Activated T-helper 1 cell treated with anti-CD3 and anti-CD28 coated beads, Interleukin-12 subunit alpha, Interleukin-12 subunit beta, Interleukin-2, Interleukin-4 antibody, amounts not matched to agents 30 ng/mL and 10 ng/mL and 1 ng/mL, durations not matched to agents 14 hours and 24 hours and 36 hours (primary cell): ENCODE data around the gene PNMA8C. TPM values are rescaled to one million over a fixed set of nuclear protein-coding genes. Genes with fewer than 3 reads are reported as not detected.

Source experiments
- DNase-seq: peaks from one replicate; pipeline ENCODE4 v3.0.0; 2021; ENCODE audit warnings: low spot score
- H3K27ac Mint-ChIP-seq: one replicate; pipeline ENCODE4 v1.8.0; 2021; ENCODE audit warnings: mild to moderate bottlenecking, mixed read lengths
- H3K27me3 Mint-ChIP-seq: one replicate; pipeline ENCODE4 v1.8.0; 2022; ENCODE audit warnings: mild to moderate bottlenecking, moderate library complexity, mixed read lengths; ENCODE audit not compliant: insufficient read depth
- H3K36me3 Mint-ChIP-seq: one replicate; pipeline ENCODE4 v1.8.0; 2021; ENCODE audit warnings: low read depth, mixed read lengths
- H3K4me1 Mint-ChIP-seq: one replicate; pipeline ENCODE4 v1.8.0; 2021; ENCODE audit warnings: low read depth, mixed read lengths
- H3K4me3 Mint-ChIP-seq: one replicate; pipeline ENCODE4 v1.8.0; 2021; ENCODE audit warnings: mild to moderate bottlenecking, moderate library complexity, mixed read lengths
- H3K9me3 Mint-ChIP-seq: one replicate; pipeline ENCODE4 v1.8.0; 2021; ENCODE audit warnings: mixed read lengths
- intact Hi-C: fragments of 100-400 bp; cut with micrococcal nuclease; formaldehyde crosslinking; loops from one replicate; pipeline ENCODE4 v1.15.1; 2024
- total RNA-seq: library from RNA; stranded (reverse); gene quantifications from 2 replicates; pipeline ENCODE4 v1.2.3, GENCODE V29; 2022

Gene PNMA8C
- total RNA-seq, 1 donor from 2014 or later, result not detected

- H3K9me3 Mint-ChIP-seq, result no peaks in the 10 kb centered on the region
- peaks cover 47% of the 10 kb centered on the region for H3K36me3 Mint-ChIP-seq
Measured at GRCh38 chr19:46387713-46388130, 41.0 kb downstream of the PNMA8C start.

GRCh38 chr19:46386996-46387712, 41.6 kb downstream of the PNMA8C start:
- Mint-ChIP-seq H3K36me3 (peaks cover 47% of the 10 kb centered on the region), H3K27ac (no peak overlapping the region), H3K27me3 (no peaks in the 10 kb centered on the region), H3K4me3 (no peak overlapping the region), H3K9me3 (no peaks in the 10 kb centered on the region), H3K4me1 (no peaks in the 10 kb centered on the region)
- intact Hi-C loops, result no loop called here
- DNase-seq, result no peak

More at GRCh38 chr19:46387713-46388130, 41.0 kb downstream of the PNMA8C start:
- intact Hi-C loops, result no loop called here
- no peak overlapping the region for H3K4me3 Mint-ChIP-seq
- no peak for DNase-seq
- no peak overlapping the region for H3K27ac Mint-ChIP-seq
- H3K4me1 Mint-ChIP-seq, result no peaks in the 10 kb centered on the region
- no peaks in the 10 kb centered on the region for H3K27me3 Mint-ChIP-seq

GRCh38 chr19:46386151-46386550, 42.6 kb downstream of the PNMA8C start:
- Mint-ChIP-seq H3K27ac (no peak overlapping the region), H3K27me3 (no peaks in the 10 kb centered on the region), H3K4me1 (no peaks in the 10 kb centered on the region), H3K9me3 (no peaks in the 10 kb centered on the region), H3K4me3 (no peak overlapping the region), H3K36me3 (peaks cover 48% of the 10 kb centered on the region)
- no peak for DNase-seq
- intact Hi-C loops, result no loop called here

- peaks cover 52% of the 10 kb centered on the region for H3K36me3 Mint-ChIP-seq
- H3K9me3 Mint-ChIP-seq, result no peaks in the 10 kb centered on the region
- peaks cover under 1% of the 10 kb centered on the region for H3K4me1 Mint-ChIP-seq
- intact Hi-C loops, result no loop called here
- no peak overlapping the region for H3K27ac Mint-ChIP-seq
- H3K27me3 Mint-ChIP-seq, result no peaks in the 10 kb centered on the region
- no peak overlapping the region for H3K4me3 Mint-ChIP-seq
- DNase-seq, result no peak
Measured at GRCh38 chr19:46385636-46386035, 43.1 kb downstream of the PNMA8C start.

GRCh38 chr19:46384396-46384795, 44.3 kb downstream of the PNMA8C start:
- Mint-ChIP-seq H3K27ac (no peak overlapping the region), H3K9me3 (no peaks in the 10 kb centered on the region), H3K4me1 (peaks cover 6% of the 10 kb centered on the region), H3K27me3 (no peaks in the 10 kb centered on the region), H3K36me3 (peaks cover 51% of the 10 kb centered on the region), H3K4me3 (no peak overlapping the region)
- DNase-seq, result no peak
- intact Hi-C loops, result no loop called here

- DNase-seq, result no peak
- H3K36me3 Mint-ChIP-seq, result peaks cover 48% of the 10 kb centered on the region
- no peak overlapping the region for H3K4me3 Mint-ChIP-seq
- peaks cover 6% of the 10 kb centered on the region for H3K4me1 Mint-ChIP-seq
- no peaks in the 10 kb centered on the region for H3K9me3 Mint-ChIP-seq
- H3K27ac Mint-ChIP-seq, result no peak overlapping the region
- intact Hi-C loops, result no loop called here
- no peaks in the 10 kb centered on the region for H3K27me3 Mint-ChIP-seq
Measured at GRCh38 chr19:46383846-46384245, 44.9 kb downstream of the PNMA8C start.

- intact Hi-C loops, result no loop called here
- Mint-ChIP-seq H3K4me3 (no peak overlapping the region), H3K36me3 (peaks cover 43% of the 10 kb centered on the region), H3K27ac (no peak overlapping the region), H3K27me3 (no peaks in the 10 kb centered on the region), H3K9me3 (no peaks in the 10 kb centered on the region), H3K4me1 (peaks cover 6% of the 10 kb centered on the region)
- DNase-seq, result no peak
Measured at GRCh38 chr19:46383171-46383815, 45.4 kb downstream of the PNMA8C start.

GRCh38 chr19:46381756-46382345, 46.9 kb downstream of the PNMA8C start:
- Mint-ChIP-seq H3K9me3 (no peaks in the 10 kb centered on the region), H3K4me3 (no peak overlapping the region), H3K36me3 (peaks cover 42% of the 10 kb centered on the region), H3K27me3 (no peaks in the 10 kb centered on the region), H3K27ac (no peak overlapping the region), H3K4me1 (peaks cover 6% of the 10 kb centered on the region)
- intact Hi-C loops, result no loop called here
- DNase-seq, result no peak

- Mint-ChIP-seq H3K4me1 (peaks cover 6% of the 10 kb centered on the region), H3K4me3 (no peak overlapping the region), H3K27me3 (no peaks in the 10 kb centered on the region), H3K9me3 (no peaks in the 10 kb centered on the region), H3K36me3 (peaks cover 41% of the 10 kb centered on the region), H3K27ac (no peak overlapping the region)
- intact Hi-C loops, result no loop called here
- DNase-seq, result no peak
Measured at GRCh38 chr19:46381346-46381745, 47.4 kb downstream of the PNMA8C start.

- Mint-ChIP-seq H3K36me3 (peaks cover 48% of the 10 kb centered on the region), H3K9me3 (no peaks in the 10 kb centered on the region), H3K4me1 (peaks cover 6% of the 10 kb centered on the region), H3K27me3 (no peaks in the 10 kb centered on the region), H3K4me3 (no peak overlapping the region), H3K27ac (no peak overlapping the region)
- intact Hi-C loops, result no loop called here
- no peak for DNase-seq
Measured at GRCh38 chr19:46380690-46381089, 48.0 kb downstream of the PNMA8C start.

GRCh38 chr19:46378268-46378667, 50.5 kb downstream of the PNMA8C start:
- no peak overlapping the region for H3K4me3 Mint-ChIP-seq
- peaks cover 37% of the 10 kb centered on the region for H3K36me3 Mint-ChIP-seq
- H3K27ac Mint-ChIP-seq, result no peak overlapping the region
- H3K27me3 Mint-ChIP-seq, result no peaks in the 10 kb centered on the region
- DNase-seq, result no peak
- no peaks in the 10 kb centered on the region for H3K9me3 Mint-ChIP-seq
- intact Hi-C loops, result no loop called here
- peaks cover 6% of the 10 kb centered on the region for H3K4me1 Mint-ChIP-seq

- peaks cover 37% of the 10 kb centered on the region for H3K36me3 Mint-ChIP-seq
- intact Hi-C loops, result no loop called here
- H3K27me3 Mint-ChIP-seq, result no peaks in the 10 kb centered on the region
- no peak overlapping the region for H3K27ac Mint-ChIP-seq
- H3K4me1 Mint-ChIP-seq, result peaks cover 16% of the 10 kb centered on the region
- H3K9me3 Mint-ChIP-seq, result no peaks in the 10 kb centered on the region
- no peak for DNase-seq
- no peak overlapping the region for H3K4me3 Mint-ChIP-seq
Measured at GRCh38 chr19:46376241-46377153, 52.2 kb downstream of the PNMA8C start.
